Measurements from ENCODE around the gene CLDN15.

- TF ChIP-seq CTCF (conservative IDR thresholded peaks at IDR 0.05; ENCODE audit: low read depth, low read length) (no peak), EZH2 (IDR thresholded peaks at IDR 0.05; ENCODE audit: borderline replicate concordance, low read depth, low read length, poor library complexity, severe bottlenecking) (no peak)
Observed at GRCh38 chr7:101205901-101206664, 31.5 kb downstream of the CLDN15 start.

All from A673 (cell line).